Chondrocyte (in vitro differentiated cells): ENCODE data around the gene MRPL14. TPM values are rescaled to one million over a fixed set of nuclear protein-coding genes. Genes with fewer than 3 reads are reported as not detected.

ENCODE experiments used
- DNase-seq: peaks from one replicate; pipeline ENCODE4 v3.0.0; 2021; ENCODE audit warnings: mixed read lengths, low spot score
- H3K27ac Mint-ChIP-seq: one replicate; pipeline ENCODE4 v1.8.0; 2021; ENCODE audit warnings: mild to moderate bottlenecking, moderate library complexity, mixed read lengths; ENCODE audit not compliant: unreplicated experiment
- H3K27me3 Mint-ChIP-seq: 2 replicates; pipeline ENCODE4 v1.8.0; 2021; ENCODE audit warnings: low read depth, mixed read lengths
- H3K36me3 Mint-ChIP-seq: 2 replicates; pipeline ENCODE4 v1.8.0; 2021; ENCODE audit warnings: low read depth, mixed read lengths
- H3K4me1 Mint-ChIP-seq: 2 replicates; pipeline ENCODE4 v1.8.0; 2021; ENCODE audit warnings: low read depth, mild to moderate bottlenecking, mixed read lengths
- H3K4me3 Mint-ChIP-seq: one replicate; pipeline ENCODE4 v1.8.0; 2021; ENCODE audit warnings: mild to moderate bottlenecking, moderate library complexity, mixed read lengths; ENCODE audit not compliant: unreplicated experiment
- H3K9me3 Mint-ChIP-seq: 2 replicates; pipeline ENCODE4 v1.8.0; 2021; ENCODE audit warnings: low read depth, mixed read lengths
- CTCF ChIP-seq: fragments of 200-600 bp; sonication (generic); IDR thresholded peaks from 2 replicates; pipeline ENCODE4 v1.5.0; 2021; ENCODE audit warnings: antibody characterized with exemption, mild to moderate bottlenecking, moderate library complexity
- total RNA-seq: library from RNA; stranded (reverse); gene quantifications from 3 replicates; pipeline ENCODE4 v1.2.1, GENCODE V29; 2021

Gene MRPL14
- total RNA-seq, 1 donor from 2014 or later = 35.1 TPM

DNA sequence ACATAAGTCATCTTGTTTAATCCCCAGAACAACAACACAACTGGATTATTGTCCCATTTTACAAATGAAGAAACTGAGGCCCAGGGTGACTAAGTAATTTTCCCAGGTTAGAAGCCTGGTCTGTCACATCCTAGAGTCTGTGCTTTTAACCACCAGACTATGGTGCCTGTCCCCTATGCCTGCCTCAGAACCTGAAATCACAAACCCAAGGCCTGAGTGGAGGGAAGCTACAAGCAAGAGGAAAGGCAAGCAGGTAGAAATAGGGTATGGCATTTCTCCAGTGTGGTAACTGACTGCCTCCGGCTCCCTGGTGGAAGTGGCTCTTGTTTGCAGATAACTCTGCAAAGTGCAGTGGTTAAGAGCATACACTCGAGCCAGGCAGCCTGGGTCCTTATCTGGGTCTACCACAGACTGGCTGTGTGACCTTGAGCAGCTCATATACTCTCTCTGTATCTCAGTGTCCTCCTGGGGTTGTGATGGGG lies 2.6 kb upstream of the MRPL14 start:
- no peaks in the 10 kb centered on the region for H3K9me3 Mint-ChIP-seq
- no peak for DNase-seq
- peaks cover 36% of the 10 kb centered on the region for H3K4me1 Mint-ChIP-seq
- H3K27ac Mint-ChIP-seq = no peak overlapping the region
- H3K36me3 Mint-ChIP-seq = peaks cover under 1% of the 10 kb centered on the region
- no peak for TF ChIP-seq CTCF
- no peak overlapping the region for H3K4me3 Mint-ChIP-seq
- no peaks in the 10 kb centered on the region for H3K27me3 Mint-ChIP-seq

DNA sequence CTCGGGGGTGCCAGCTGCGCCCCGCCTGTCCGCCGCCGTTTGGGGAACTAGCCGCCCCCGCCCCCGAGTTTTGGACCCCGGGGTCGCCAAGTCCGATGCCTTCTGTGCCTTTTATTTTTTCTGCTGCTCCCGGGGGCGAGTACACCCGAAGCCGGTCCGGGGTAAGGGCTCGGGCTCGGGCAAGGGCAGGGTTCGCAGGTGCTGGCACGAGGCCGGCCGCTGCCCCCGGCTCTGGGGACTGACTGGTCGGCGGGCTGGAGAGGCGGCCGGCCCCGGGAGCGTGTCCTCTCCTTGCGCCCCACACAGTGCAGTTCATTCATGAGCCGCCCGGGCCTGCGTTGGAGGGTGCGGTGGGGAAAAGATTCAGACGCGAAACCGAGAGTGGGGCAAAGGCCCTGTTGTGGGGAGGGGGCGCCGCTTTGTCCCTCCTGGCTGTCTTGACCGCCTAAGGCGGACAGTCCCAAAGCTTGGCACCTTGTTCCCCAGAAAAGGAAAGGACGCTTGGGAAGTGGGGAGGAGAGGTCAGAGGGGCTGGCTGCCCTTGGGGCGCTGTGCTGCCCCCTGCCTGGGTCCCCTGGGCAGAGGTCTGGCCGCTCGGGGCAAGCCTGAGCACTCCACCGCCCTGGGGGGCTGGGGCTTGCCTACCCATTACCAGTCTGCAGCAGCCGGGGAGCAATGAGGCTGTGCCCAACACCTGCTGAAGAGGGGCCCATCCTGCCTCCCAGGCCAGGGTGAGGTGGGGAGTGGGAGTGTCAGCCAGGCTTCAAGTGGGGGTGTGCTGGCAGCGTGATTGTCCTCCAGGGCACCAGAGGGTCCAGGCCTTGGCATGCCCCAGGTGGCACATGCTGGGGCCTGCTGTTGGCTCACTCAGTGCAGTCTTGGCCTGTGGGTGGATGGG lies 1.0 kb upstream of the MRPL14 start:
- Mint-ChIP-seq H3K9me3 (no peaks in the 10 kb centered on the region), H3K4me1 (peaks cover 45% of the 10 kb centered on the region), H3K4me3 (peak overlapping the region; percentile 94), H3K27me3 (no peaks in the 10 kb centered on the region), H3K27ac (no peak overlapping the region), H3K36me3 (no peaks in the 10 kb centered on the region)
- no peak for DNase-seq
- peak; percentile 27 for TF ChIP-seq CTCF

GRCh38 chr6:44126320-44127149 lies 717 bp downstream of the MRPL14 start:
- no peak for DNase-seq
- TF ChIP-seq CTCF = no peak
- no peaks in the 10 kb centered on the region for H3K27me3 Mint-ChIP-seq
- H3K4me3 Mint-ChIP-seq = peak overlapping the region; percentile 94
- peaks cover 53% of the 10 kb centered on the region for H3K4me1 Mint-ChIP-seq
- H3K36me3 Mint-ChIP-seq = no peaks in the 10 kb centered on the region
- no peaks in the 10 kb centered on the region for H3K9me3 Mint-ChIP-seq
- H3K27ac Mint-ChIP-seq = peak overlapping the region; percentile 91

DNA sequence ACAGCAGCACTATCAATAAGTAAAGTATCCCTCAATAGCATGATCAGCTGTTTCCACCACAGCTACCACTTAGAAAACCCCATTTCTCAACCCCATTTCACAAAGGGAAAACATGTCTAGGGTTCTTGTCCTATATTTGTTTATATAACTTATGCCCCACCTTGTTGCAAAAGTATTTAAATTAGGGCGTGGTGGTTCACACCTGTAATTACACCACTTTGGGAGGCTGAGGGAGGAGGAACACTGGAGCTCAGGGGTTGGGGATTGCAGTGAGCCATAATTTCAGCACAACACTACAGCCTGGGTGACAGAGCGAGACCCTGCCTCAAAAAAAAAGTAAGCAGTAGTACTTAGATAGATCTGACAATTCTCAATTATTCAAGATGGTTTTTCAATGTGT lies 3.7 kb downstream of the MRPL14 start:
- Mint-ChIP-seq H3K4me3 (no peak overlapping the region), H3K36me3 (no peaks in the 10 kb centered on the region), H3K4me1 (peaks cover 71% of the 10 kb centered on the region), H3K27me3 (no peaks in the 10 kb centered on the region), H3K9me3 (no peaks in the 10 kb centered on the region), H3K27ac (peak overlapping the region; percentile 50)
- no peak for TF ChIP-seq CTCF
- DNase-seq = no peak

DNA sequence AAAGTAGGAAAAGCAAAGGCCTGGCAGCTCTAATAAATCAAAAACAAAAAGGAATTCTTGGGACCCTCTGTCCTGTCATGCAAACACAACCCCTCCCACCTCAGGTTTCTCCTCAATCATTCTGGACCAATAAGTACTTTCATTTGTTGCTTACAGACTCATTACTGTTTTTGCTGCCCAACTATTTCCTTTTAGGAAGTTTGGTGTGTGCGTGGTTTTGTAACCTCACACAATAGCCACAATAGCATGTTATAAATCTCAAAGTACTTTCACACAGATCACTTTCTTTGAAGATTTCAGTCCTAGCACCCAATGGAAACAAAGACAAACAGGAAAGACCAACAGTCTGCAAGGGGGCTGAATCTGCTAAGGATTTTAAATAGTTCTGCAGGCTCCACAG lies 4.5 kb downstream of the MRPL14 start:
- Mint-ChIP-seq H3K9me3 (no peaks in the 10 kb centered on the region), H3K27ac (peak overlapping the region; percentile 50), H3K4me3 (no peak overlapping the region), H3K27me3 (no peaks in the 10 kb centered on the region), H3K36me3 (no peaks in the 10 kb centered on the region), H3K4me1 (peaks cover 71% of the 10 kb centered on the region)
- no peak for TF ChIP-seq CTCF
- DNase-seq = no peak
